ENCODE results near the gene FAM124A. TPM values are rescaled to one million over a fixed set of nuclear protein-coding genes. Genes with fewer than 3 reads are reported as not detected.

Gene FAM124A
- total and polyA plus RNA-seq, 2 donors (not counting 1 experiment from before 2014, with no cell fraction given): 1.7 to 4.8 TPM

GRCh38 chr13:51292000-51292565 lies 69.9 kb downstream of the FAM124A start:
- Histone ChIP-seq H4K20me1 (ENCODE audit: control insufficient read depth, extremely low read depth, insufficient read depth, low read length) (no peaks in the 10 kb centered on the region), H3K27me3 (ENCODE audit: control insufficient read depth, insufficient read depth, low read length) (no peaks in the 10 kb centered on the region), H3K4me2 (ENCODE audit: extremely low read depth, insufficient read depth, low read length) (no peak overlapping the region), H3K36me3 (ENCODE audit: control insufficient read depth, insufficient read depth, low read length) (no peaks in the 10 kb centered on the region), H3K4me3 (replicated peaks in 1 of 4; ENCODE audit: control extremely low read depth in 1 of 4, insufficient read depth in 1 of 4, low read depth in 3 of 4, low read length in 4 of 4) (no peak overlapping the region), H3K9me3 (ENCODE audit: control insufficient read depth, insufficient read depth, low read depth, low read length) (no peaks in the 10 kb centered on the region), H2AFZ (ENCODE audit: low read length) (no peak overlapping the region), H3K79me2 (ENCODE audit: control insufficient read depth, insufficient read depth, low read length) (no peaks in the 10 kb centered on the region), H3K27ac (ENCODE audit: insufficient read depth, low read length) (no peak overlapping the region), H3K9ac (ENCODE audit: insufficient read depth, low read length) (no peak overlapping the region), H3K4me1 (ENCODE audit: control insufficient read depth, extremely low read depth, insufficient read depth, low read length) (peaks cover 2% of the 10 kb centered on the region)
- peak; percentile 77 to 81 for DNase-seq (ENCODE audit: low read depth in 2 of 2)
- TF ChIP-seq CTCF (conservative IDR thresholded peaks at IDR 0.05 in 1 of 2, IDR thresholded peaks at IDR 0.05 in 1 of 2; ENCODE audit: low read depth in 1 of 2, low read length in 2 of 2) (no peak), EZH2 (IDR thresholded peaks at IDR 0.05; ENCODE audit: low read length, missing control alignments) (no peak)

DNA sequence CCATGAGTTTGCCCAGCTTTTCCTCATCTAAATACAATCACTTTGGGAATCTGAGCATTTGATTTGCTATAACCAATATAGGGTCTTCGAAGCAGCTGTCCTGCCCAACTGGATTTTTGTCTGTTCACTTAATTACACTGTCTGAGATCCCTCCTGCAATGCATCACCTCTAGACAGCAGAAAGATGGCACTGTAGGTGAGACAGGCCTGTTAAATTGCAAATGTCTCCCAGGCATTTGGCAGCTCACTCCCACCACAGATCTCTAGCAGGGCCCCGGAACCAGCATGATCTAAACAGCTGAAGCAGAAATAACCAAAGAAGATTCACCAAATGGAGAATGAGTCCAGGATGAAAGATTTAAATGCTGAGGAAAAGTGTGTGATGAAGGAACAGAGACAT lies 75.4 kb downstream of the FAM124A start:
- Histone ChIP-seq H3K4me1 (ENCODE audit: control insufficient read depth, extremely low read depth, insufficient read depth, low read length) (no peaks in the 10 kb centered on the region), H2AFZ (ENCODE audit: low read length) (no peak overlapping the region), H3K9me3 (ENCODE audit: control insufficient read depth, insufficient read depth, low read depth, low read length) (no peaks in the 10 kb centered on the region), H4K20me1 (ENCODE audit: control insufficient read depth, extremely low read depth, insufficient read depth, low read length) (no peaks in the 10 kb centered on the region), H3K27ac (ENCODE audit: insufficient read depth, low read length) (no peak overlapping the region), H3K79me2 (ENCODE audit: control insufficient read depth, insufficient read depth, low read length) (no peaks in the 10 kb centered on the region), H3K9ac (ENCODE audit: insufficient read depth, low read length) (no peak overlapping the region), H3K4me2 (ENCODE audit: extremely low read depth, insufficient read depth, low read length) (no peak overlapping the region), H3K36me3 (ENCODE audit: control insufficient read depth, insufficient read depth, low read length) (no peaks in the 10 kb centered on the region), H3K27me3 (ENCODE audit: control insufficient read depth, insufficient read depth, low read length) (peaks cover 8% of the 10 kb centered on the region), H3K4me3 (replicated peaks in 1 of 4; ENCODE audit: control extremely low read depth in 1 of 4, insufficient read depth in 1 of 4, low read depth in 3 of 4, low read length in 4 of 4) (no peak overlapping the region)
- TF ChIP-seq CTCF (conservative IDR thresholded peaks at IDR 0.05 in 1 of 2, IDR thresholded peaks at IDR 0.05 in 1 of 2; ENCODE audit: low read depth in 1 of 2, low read length in 2 of 2) (no peak), EZH2 (IDR thresholded peaks at IDR 0.05; ENCODE audit: low read length, missing control alignments) (no peak)
- DNase-seq (ENCODE audit: low read depth in 2 of 2): no peak

DNA sequence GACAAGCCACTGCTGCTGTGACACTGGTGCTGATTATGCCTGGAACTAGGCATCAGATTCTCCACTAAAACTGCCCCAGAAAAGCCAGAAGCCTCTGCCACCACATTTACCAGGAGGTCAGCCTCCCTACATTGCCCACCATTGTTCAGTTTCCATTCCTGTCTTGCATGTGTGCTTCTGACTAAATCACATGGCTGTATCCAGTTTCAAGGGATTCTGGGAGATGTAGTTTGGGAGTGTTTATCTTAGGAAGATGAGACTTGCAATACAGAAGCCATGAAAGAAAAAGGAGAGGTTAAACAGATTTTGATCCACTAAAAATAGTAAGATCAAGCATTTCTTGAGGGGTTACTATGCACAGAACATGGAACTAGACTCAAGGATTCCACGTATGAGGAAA lies 76.6 kb downstream of the FAM124A start:
- no peak for TF ChIP-seq CTCF (conservative IDR thresholded peaks at IDR 0.05 in 1 of 2, IDR thresholded peaks at IDR 0.05 in 1 of 2; ENCODE audit: low read depth in 1 of 2, low read length in 2 of 2)
- no peak for TF ChIP-seq EZH2 (IDR thresholded peaks at IDR 0.05; ENCODE audit: low read length, missing control alignments)
- no peaks in the 10 kb centered on the region for H4K20me1 ChIP-seq (ENCODE audit: control insufficient read depth, extremely low read depth, insufficient read depth, low read length)
- no peaks in the 10 kb centered on the region for H3K36me3 ChIP-seq (ENCODE audit: control insufficient read depth, insufficient read depth, low read length)
- H3K79me2 ChIP-seq (ENCODE audit: control insufficient read depth, insufficient read depth, low read length): no peaks in the 10 kb centered on the region
- DNase-seq (ENCODE audit: low read depth in 2 of 2): peak; percentile 4 to 23
- no peaks in the 10 kb centered on the region for H3K9me3 ChIP-seq (ENCODE audit: control insufficient read depth, insufficient read depth, low read depth, low read length)
- H3K4me1 ChIP-seq (ENCODE audit: control insufficient read depth, extremely low read depth, insufficient read depth, low read length): no peaks in the 10 kb centered on the region
- H2AFZ ChIP-seq (ENCODE audit: low read length): no peak overlapping the region
- H3K27me3 ChIP-seq (ENCODE audit: control insufficient read depth, insufficient read depth, low read length): peaks cover 8% of the 10 kb centered on the region
- H3K4me3 ChIP-seq (replicated peaks in 1 of 4; ENCODE audit: control extremely low read depth in 1 of 4, insufficient read depth in 1 of 4, low read depth in 3 of 4, low read length in 4 of 4): no peak overlapping the region
- no peak overlapping the region for H3K27ac ChIP-seq (ENCODE audit: insufficient read depth, low read length)
- no peak overlapping the region for H3K9ac ChIP-seq (ENCODE audit: insufficient read depth, low read length)
- H3K4me2 ChIP-seq (ENCODE audit: extremely low read depth, insufficient read depth, low read length): no peak overlapping the region

Data from fibroblast of lung (primary cell).